Measurements from ENCODE around the gene C12orf60. TPM values are rescaled to one million over a fixed set of nuclear protein-coding genes. Genes with fewer than 3 reads are reported as not detected.

The C12orf60 gene
- total RNA-seq, 1 experiment from 2014 or later: 1.9 TPM

DNA sequence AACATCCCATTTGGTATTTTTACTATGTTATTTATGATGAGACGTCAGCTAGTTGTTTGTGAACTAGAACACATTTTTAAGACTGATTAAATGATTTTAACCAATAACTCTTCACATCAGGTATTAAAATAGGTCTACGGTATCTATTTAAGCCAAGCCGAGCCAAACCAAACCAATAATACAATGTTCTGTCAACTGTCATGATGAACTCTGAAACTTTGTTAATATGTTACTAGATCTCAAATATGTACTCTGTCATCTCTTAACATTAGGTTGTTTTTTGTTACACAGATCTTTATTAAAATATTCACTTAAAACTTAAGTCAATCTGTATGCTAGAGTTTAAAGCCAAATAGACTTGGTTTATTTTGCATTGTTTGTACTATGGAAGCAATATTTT is 38.8 kb downstream of the C12orf60 start:
- no peak overlapping the region for H2BK5ac ChIP-seq (ENCODE audit: insufficient read length, low read length)
- TF ChIP-seq, protein P1, sequence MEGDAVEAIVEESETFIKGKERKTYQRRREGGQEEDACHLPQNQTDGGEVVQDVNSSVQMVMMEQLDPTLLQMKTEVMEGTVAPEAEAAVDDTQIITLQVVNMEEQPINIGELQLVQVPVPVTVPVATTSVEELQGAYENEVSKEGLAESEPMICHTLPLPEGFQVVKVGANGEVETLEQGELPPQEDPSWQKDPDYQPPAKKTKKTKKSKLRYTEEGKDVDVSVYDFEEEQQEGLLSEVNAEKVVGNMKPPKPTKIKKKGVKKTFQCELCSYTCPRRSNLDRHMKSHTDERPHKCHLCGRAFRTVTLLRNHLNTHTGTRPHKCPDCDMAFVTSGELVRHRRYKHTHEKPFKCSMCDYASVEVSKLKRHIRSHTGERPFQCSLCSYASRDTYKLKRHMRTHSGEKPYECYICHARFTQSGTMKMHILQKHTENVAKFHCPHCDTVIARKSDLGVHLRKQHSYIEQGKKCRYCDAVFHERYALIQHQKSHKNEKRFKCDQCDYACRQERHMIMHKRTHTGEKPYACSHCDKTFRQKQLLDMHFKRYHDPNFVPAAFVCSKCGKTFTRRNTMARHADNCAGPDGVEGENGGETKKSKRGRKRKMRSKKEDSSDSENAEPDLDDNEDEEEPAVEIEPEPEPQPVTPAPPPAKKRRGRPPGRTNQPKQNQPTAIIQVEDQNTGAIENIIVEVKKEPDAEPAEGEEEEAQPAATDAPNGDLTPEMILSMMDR (conservative IDR thresholded peaks at IDR 0.05): no peak
- peaks cover 7 to 9% of the 10 kb centered on the region in 2 experiments for H3K9me3 Mint-ChIP-seq
- H3K27ac ChIP-seq (ENCODE audit: insufficient read length, low read depth, low read length): no peak overlapping the region
- H2BK20ac ChIP-seq (ENCODE audit: low read depth, low read length, poor library complexity, severe bottlenecking): no peak overlapping the region
- H3K36me3 Mint-ChIP-seq (ENCODE audit: insufficient read depth in 1 of 3, low read depth in 3 of 3): peaks cover 0 to 10% (median 0%) of the 10 kb centered on the region in 3 experiments; a peak in 2 of 7 replicates
- H3K23ac ChIP-seq (ENCODE audit: insufficient read length, low read depth, low read length): no peak overlapping the region
- no peaks in the 10 kb centered on the region for H3K27me3 ChIP-seq (ENCODE audit: insufficient read depth, low read length)
- no peak overlapping the region for H4K8ac ChIP-seq (replicated peaks; ENCODE audit: insufficient read length, low read depth, low read length)
- H3K4me2 ChIP-seq (ENCODE audit: insufficient read depth, insufficient read length, low read length): no peak overlapping the region
- no peak overlapping the region for H2BK15ac ChIP-seq (ENCODE audit: low read depth, low read length)
- H3K4me3 Mint-ChIP-seq: no peak overlapping the region
- H3K23me2 ChIP-seq (ENCODE audit: insufficient read length, low read depth, low read length, poor library complexity, severe bottlenecking): no peaks in the 10 kb centered on the region
- no peak overlapping the region for H2AFZ ChIP-seq (ENCODE audit: low read length)
- H4K5ac ChIP-seq (ENCODE audit: insufficient read length, low read depth, low read length): no peak overlapping the region
- no peak overlapping the region for H3T11ph ChIP-seq (ENCODE audit: low read length)
- no peak for DNase-seq
- H4K20me1 ChIP-seq (ENCODE audit: control insufficient read depth, insufficient read depth, insufficient read length): no peaks in the 10 kb centered on the region
- H3K27me3 Mint-ChIP-seq (ENCODE audit: low read depth): no peaks in the 10 kb centered on the region
- H3K4ac ChIP-seq (ENCODE audit: low read depth, low read length): no peak overlapping the region
- no peak overlapping the region for H3K56ac ChIP-seq (ENCODE audit: insufficient read length, low read depth, low read length)
- H2BK12ac ChIP-seq (ENCODE audit: insufficient read length, low read depth, low read length): no peak overlapping the region
- no peaks in the 10 kb centered on the region for H3K79me2 ChIP-seq (ENCODE audit: insufficient read depth, low read length)
- peaks cover 7 to 8% of the 10 kb centered on the region in 2 experiments; a peak in 3 of 4 replicates for H3K4me1 Mint-ChIP-seq
- H4K91ac ChIP-seq (ENCODE audit: insufficient read length, low read depth, low read length): no peak overlapping the region
- no peak overlapping the region for H3K27ac Mint-ChIP-seq
- no peaks in the 10 kb centered on the region for H3K4me1 ChIP-seq (ENCODE audit: insufficient read depth, low read length)
- no peak overlapping the region for H3K14ac ChIP-seq (ENCODE audit: insufficient read depth, low read length)
- no peak overlapping the region for H3K9ac ChIP-seq (ENCODE audit: extremely low read depth, insufficient read length, low read length)
- H2AK5ac ChIP-seq (ENCODE audit: insufficient read length, low read length): no peak overlapping the region
- no peaks in the 10 kb centered on the region for H3K79me1 ChIP-seq (ENCODE audit: insufficient read depth, low read depth, low read length, poor library complexity, severe bottlenecking)
- H3K9me3 ChIP-seq (ENCODE audit: control insufficient read depth, low read depth, low read length): no peaks in the 10 kb centered on the region
- no CpG with 5 or more reads among the region's 3 CpGs for WGBS (ENCODE audit: extremely low coverage, insufficient read length, low lambda C conversion rate)
- no peak overlapping the region for H3K18ac ChIP-seq (ENCODE audit: insufficient read length, low read depth, low read length)
- H2BK120ac ChIP-seq (ENCODE audit: low read depth, low read length, poor library complexity, severe bottlenecking): no peak overlapping the region
